Skin of body (tissue), 2 donors: ENCODE measurements around the gene ZNF280A. TPM values are rescaled to one million over a fixed set of nuclear protein-coding genes. Genes with fewer than 3 reads are reported as not detected.
A peak's percentile ranks its signal among the peaks of the same experiment; 100 is the strongest.
"Not testable (repeated sequence)": the region's sequence is repeated elsewhere in the genome, so short reads cannot be mapped to it uniquely, and the experiment has no call there.

Source experiments
- DNase-seq: peaks from one replicate; lab custom pipeline; 2025; lab: John Stamatoyannopoulos, UW
- total RNA-seq: library from RNA; depleted of rRNA; stranded (reverse); fragments of >200 nt; gene quantifications from one replicate; pipeline ENCODE4 v1.2.3, GENCODE V29; 2014

Gene ZNF280A
- total RNA-seq, 1 donor from 2014 or later: not detected

DNA sequence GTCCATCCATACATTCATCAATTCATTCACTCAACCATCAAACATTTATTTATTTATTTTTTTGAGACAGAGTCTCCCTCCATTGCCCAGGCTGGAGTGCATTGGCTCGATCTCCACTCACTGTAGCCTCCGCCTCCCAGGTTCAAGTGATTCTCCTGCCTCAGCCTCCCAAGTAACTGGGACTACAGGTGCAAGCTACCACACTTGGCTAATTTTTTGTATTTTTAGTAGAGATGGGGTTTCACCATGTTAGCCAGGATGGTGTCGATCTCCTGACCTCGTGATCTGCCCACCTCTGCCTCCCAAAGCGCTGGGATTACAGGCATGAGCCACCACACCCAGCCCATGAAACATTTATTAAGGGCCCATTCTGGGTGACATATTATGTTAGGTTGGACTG, 49.0 kb downstream of the ZNF280A start:
- DNase-seq: not testable (repeated sequence)

DNA sequence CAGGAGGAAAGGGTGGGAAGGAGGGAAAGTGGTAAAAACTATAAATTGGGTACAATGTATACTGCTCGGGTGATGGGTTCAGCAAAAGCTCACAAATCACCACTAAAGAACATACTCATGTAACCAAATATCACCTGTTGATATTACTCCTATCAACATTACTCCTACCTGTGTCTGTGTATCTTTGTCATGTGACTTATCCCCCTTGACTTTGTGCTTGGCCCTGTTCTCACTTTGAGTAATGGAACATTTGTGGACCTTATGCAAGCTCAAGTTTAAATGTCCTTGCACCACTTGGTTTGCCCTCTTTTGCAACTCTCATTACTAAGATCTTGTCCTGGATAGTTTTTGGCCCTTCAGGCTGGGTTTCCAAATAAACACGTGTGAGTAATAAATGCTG, 50.5 kb downstream of the ZNF280A start:
- no peak for DNase-seq

DNA sequence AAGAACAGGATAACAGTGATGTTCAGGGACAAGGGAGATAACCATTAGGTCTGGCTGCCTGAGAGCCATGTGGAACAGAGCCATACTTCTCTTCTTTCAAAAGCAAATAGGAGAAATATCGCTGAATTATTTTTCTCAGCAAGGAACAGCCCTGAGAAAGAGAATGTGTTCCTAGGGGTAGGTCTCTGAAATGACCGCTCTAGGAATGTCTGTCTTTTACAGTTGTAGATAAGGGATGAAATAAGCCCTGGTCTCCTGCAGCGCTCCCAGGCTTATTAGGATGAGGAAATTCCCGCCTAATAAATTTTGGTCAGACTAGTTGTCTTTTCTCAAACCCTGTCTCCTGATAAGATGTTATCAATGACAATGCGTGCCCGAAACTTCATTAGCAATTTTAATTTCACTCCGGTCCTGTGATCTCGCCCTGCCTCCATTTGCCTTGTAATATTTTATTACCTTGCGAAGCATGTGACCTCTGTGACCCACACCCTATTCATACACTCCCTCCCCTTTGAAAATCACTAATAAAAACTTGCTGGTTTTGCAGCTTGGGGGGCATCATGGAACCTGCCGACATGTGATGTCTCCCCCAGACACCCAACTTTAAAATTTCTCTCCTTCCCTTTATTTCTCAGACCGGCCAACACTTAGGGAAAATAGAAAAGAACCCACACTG, 51.1 kb downstream of the ZNF280A start:
- DNase-seq: not testable (repeated sequence)

DNA sequence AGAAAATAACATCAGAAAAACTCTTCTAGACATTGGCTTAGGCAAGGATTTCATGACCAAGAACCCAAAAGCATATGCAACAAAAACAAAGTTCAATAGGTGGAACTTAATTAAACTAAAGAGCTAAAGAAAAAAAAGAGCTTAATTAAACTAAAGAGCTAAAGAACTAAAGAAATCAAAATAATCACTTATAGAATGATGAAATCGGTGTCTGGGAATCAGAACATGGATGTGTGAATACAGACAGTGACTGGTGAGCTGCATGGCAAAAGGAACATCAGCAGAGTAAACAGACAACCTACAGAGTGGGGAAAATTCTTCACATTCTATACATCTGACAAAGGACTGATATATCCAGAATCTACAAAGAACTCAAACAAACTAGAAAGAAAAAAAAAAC, 53.0 kb downstream of the ZNF280A start:
- DNase-seq: no peak

DNA sequence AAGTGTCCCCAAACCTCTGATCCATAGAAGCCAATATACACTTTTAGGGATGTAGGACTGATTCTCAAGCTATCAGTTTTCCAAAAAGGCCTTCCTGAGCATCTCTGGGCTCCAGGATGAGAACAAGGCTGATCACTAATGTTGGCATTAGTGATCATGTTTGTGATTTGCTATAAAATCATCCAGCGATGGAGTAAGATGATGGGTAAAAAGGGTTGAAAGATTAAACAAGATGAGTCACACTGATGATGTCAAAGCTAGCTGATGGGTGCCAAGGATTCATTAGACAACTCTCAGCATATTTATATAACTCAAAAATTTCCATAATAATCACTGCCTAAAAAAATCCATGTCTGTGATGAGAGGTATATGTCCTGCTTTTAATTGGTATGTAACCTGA, 54.3 kb downstream of the ZNF280A start:
- no peak for DNase-seq

DNA sequence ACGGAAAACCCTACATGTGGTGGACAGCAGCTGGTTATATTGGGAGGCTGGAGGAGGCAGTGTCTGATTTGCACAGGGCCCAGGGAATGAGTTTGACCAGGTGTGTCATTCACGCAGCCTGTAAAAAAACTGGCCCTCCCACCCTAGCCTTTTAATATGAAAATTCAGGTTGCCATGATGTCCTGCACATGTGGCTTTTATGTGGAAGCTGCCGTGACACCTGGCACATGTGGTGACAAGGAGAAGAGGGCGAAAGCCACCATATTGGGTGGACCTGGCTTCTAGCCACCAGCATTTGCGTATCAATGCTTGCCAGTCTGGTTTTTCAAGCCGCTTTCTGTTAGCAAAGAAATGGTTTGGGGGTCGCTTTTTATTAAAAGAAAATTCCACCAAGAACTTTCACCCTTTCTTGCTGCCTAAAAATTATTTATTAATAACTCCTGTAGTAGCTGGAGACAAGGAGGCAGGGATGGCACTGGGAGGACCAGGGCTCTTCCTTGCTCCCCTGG, 54.9 kb downstream of the ZNF280A start:
- DNase-seq: no peak

DNA sequence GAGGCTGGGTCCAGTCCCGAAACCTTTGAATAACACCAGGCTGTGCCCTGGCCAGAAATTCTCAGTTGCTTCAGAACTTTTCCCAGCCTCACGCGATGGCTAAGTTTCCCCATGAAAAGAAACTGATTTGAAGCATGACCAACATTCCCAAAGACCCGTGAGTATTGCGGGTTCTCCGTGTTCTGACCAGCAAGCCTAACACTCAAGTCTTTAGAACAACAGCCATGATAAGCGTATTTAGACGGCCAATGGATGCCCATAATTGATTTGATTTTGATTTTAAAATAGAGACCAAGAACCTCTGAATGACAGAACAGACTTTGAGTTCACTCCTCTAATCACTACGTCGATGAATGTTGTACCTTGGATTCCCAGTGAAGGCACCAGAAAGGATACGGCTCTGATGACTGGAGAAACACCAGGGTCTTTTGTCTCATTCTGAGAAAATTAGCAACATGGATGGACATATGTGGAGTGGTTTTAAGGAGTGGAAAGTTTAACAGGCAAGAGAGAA, 55.5 kb downstream of the ZNF280A start:
- no peak for DNase-seq

DNA sequence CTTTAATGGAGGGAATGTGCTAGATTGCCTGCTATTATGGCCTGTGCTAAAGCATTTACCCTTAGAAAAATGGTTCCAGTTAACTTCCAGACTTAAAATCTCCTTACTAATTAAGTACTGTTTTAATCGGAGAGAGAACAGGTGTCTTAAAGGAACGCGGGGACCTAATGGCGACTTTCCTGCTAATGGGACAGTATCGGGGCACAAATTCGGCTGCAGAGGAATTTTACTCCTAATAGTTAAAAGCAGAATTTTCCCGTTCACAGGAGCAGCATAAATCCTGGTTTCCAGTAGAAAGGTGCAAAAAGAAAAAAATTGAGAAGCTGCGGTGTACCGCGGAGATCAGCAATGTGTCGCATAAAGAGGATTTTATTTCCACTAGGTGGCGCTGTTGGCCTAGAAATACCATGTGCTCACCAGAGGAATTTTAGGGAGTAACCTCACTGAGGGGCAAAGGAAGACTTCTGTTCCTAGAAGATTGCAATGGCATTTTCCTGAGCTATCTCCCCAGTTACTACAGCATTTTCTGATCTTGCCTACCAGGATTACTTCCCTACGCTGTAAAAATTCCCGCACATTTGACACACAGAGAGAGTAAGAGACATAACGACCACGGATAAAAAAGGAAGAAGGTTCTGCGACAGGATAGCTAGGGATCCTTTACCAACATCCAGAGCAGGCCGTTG, 56.1 kb downstream of the ZNF280A start:
- DNase-seq: peak; percentile 10

Other genes starting within 250 kb of the ZNF280A start
- gene ZNF280B, start 11.5 kb downstream of the ZNF280A start, total RNA-seq: 0.59 TPM
- not detected for gene PRAME, start 39.0 kb upstream of the ZNF280A start, total RNA-seq
- not detected for gene GGTLC2, start 124.3 kb upstream of the ZNF280A start, total RNA-seq